K562 (cell line): ENCODE measurements around the gene PTPN14. TPM values are rescaled to one million over a fixed set of nuclear protein-coding genes. Genes with fewer than 3 reads are reported as not detected.

Experiments
- ATAC-seq: fragments of 200-7000 bp; cut with Tn5 transposase; 3 replicates; pipeline ENCODE4 v1.9.1; 2020; ENCODE audit warnings: moderate library complexity
- BruUV-seq: library from RNA; stranded (reverse); fragments of 400-500 nt; replicated peaks from 2 replicates; lab custom pipeline; 2021; lab: Mats Ljungman, UMichigan
- CTCF ChIA-PET: fragments of 300-600 bp; formaldehyde crosslinking; extraction: SDS; loops from one replicate; lab custom pipeline; 2021; ENCODE audit warnings: low intra/inter-chr PET ratio; lab: Yijun Ruan, JAX
- POLR2A ChIA-PET: fragments of 300-600, 350-650 bp; sonication (Branson Sonifier 250); formaldehyde crosslinking; extraction: SDS; loops from one replicate; lab custom pipeline; 2021; ENCODE audit warnings: antibody characterized with exemption, inconsistent platforms; lab: Yijun Ruan, JAX
- DNase-seq, 4 experiments: peaks; one replicate each; pipeline versions ENCODE4 v3.0.0 to v3.0.0-alpha.2; 2011 to 2018; ENCODE audit warnings: low spot score in 3 of 4, mixed read lengths in 3 of 4; ENCODE audit errors: extremely low read depth in 1 of 4
- FAIRE-seq: peaks from 2 replicates; lab custom pipeline; 2011; peaks lifted over from hg19 to GRCh38; lab: Jason Lieb, UNC
- H2AFZ ChIP-seq: 2 replicates; pipeline ENCODE4 v1.6.0; 2011; ENCODE audit warnings: low read depth, low read length, control low read depth, inconsistent platforms
- H3K27ac ChIP-seq: fragments of 200-600 bp; 3 replicates; pipeline ENCODE4 v1.8.0; 2011; ENCODE audit warnings: low read depth, mild to moderate bottlenecking, control low read depth, inconsistent platforms, low read length, moderate library complexity, mixed read lengths; ENCODE audit errors: extremely low read depth
- H3K27me3 ChIP-seq, 2 experiments: fragments of 300-600 bp in 1 of 2; 2 replicates in 1 of 2; 3 replicates in 1 of 2; pipeline versions ENCODE4 v1.6.0 to v1.8.0; 2011; ENCODE audit warnings: inconsistent platforms in 2 of 2, low read length in 2 of 2, mild to moderate bottlenecking in 1 of 2, mixed read lengths in 1 of 2, moderate library complexity in 1 of 2; ENCODE audit not compliant: control insufficient read depth in 2 of 2, insufficient read depth in 2 of 2
- H3K36me3 ChIP-seq: fragments of 300-600 bp; 3 replicates; pipeline ENCODE4 v1.8.0; 2011; ENCODE audit warnings: mild to moderate bottlenecking, low read length, inconsistent platforms; ENCODE audit not compliant: control insufficient read depth, insufficient read depth
- H3K4me1 ChIP-seq, 2 experiments: fragments of 200-600 bp in 1 of 2; replicated peaks in 1 of 2; 2 replicates in 1 of 2; 3 replicates in 1 of 2; pipeline versions ENCODE4 v1.5.1 to v1.8.0; 2011; ENCODE audit warnings: inconsistent platforms in 2 of 2, low read length in 2 of 2, mild to moderate bottlenecking in 1 of 2, mixed read lengths in 1 of 2, moderate library complexity in 1 of 2; ENCODE audit not compliant: control insufficient read depth in 2 of 2, insufficient read depth in 2 of 2
- H3K4me2 ChIP-seq: 2 replicates; pipeline ENCODE4 v1.6.1; 2011; ENCODE audit warnings: low read length, control low read depth, inconsistent platforms, mixed read lengths; ENCODE audit not compliant: insufficient read depth
- H3K4me3 ChIP-seq: fragments of 200-600 bp; sonication (generic), shearing (Covaris generic); 2 replicates; pipeline ENCODE4 v1.5.1; 2016; ENCODE audit warnings: control low read depth, inconsistent platforms
- H3K79me2 ChIP-seq: fragments of 200-600 bp; 3 replicates; pipeline ENCODE4 v1.8.0; 2011; ENCODE audit warnings: low read length, inconsistent platforms; ENCODE audit not compliant: control insufficient read depth, insufficient read depth
- H3K9ac ChIP-seq, 2 experiments: 2 replicates each; pipeline versions ENCODE4 v1.6.0 to v1.6.1; 2011; ENCODE audit warnings: low read depth in 2 of 2, low read length in 2 of 2, control low read depth in 1 of 2, inconsistent platforms in 1 of 2, mild to moderate bottlenecking in 1 of 2, mixed read lengths in 1 of 2; ENCODE audit not compliant: insufficient read depth in 1 of 2
- H3K9me1 ChIP-seq: one replicate; pipeline ENCODE4 v1.6.0; 2011; ENCODE audit warnings: inconsistent platforms, mild to moderate bottlenecking, low read length, moderate library complexity; ENCODE audit not compliant: control insufficient read depth, insufficient read depth
- H3K9me3 ChIP-seq: replicated peaks from 2 replicates; pipeline ENCODE4 v1.5.1; 2011; ENCODE audit warnings: low read depth, low read length, inconsistent platforms; ENCODE audit not compliant: control insufficient read depth, insufficient read depth
- H4K20me1 ChIP-seq: replicated peaks from 2 replicates; pipeline ENCODE4 v1.6.1; 2011; ENCODE audit warnings: low read length, inconsistent platforms, mixed read lengths; ENCODE audit not compliant: control insufficient read depth, insufficient read depth
- GTF2F1 ChIP-seq: IDR thresholded peaks from 2 replicates; pipeline ENCODE4 v1.6.1; 2011; ENCODE audit warnings: low read depth, low read length, improper control_type of control experiment
- KLF1 ChIP-seq: fragments of 450-650 bp; IDR thresholded peaks from 2 replicates; pipeline ENCODE4 v1.6.1; 2016; ENCODE audit warnings: missing genetic modification characterization, missing compliant biosample characterization
- RB1 ChIP-seq: fragments of 450-650 bp; IDR thresholded peaks from 2 replicates; pipeline ENCODE4 v1.6.1; 2017; ENCODE audit warnings: low read depth, mild to moderate bottlenecking
- SIN3A ChIP-seq, 2 experiments: fragments of 150-350 bp in 1 of 2; IDR thresholded peaks; 2 replicates each; pipeline ENCODE4 v1.6.1; 2011 to 2016; ENCODE audit warnings: borderline replicate concordance in 2 of 2, low read depth in 2 of 2, low read length in 2 of 2, mild to moderate bottlenecking in 2 of 2, moderate library complexity in 2 of 2; ENCODE audit not compliant: control insufficient read depth in 1 of 2
- ZBTB34 ChIP-seq: fragments of 250-450 bp; sonication (Bioruptor Pico); IDR thresholded peaks from 2 replicates; pipeline ENCODE4 v1.8.0; 2021; ENCODE audit warnings: mild to moderate bottlenecking, moderate library complexity
- ZNF395 ChIP-seq: fragments of 200-800 bp; sonication (Bioruptor generic); IDR thresholded peaks from 2 replicates; pipeline ENCODE4 v1.6.1; 2017; ENCODE audit warnings: missing genetic modification characterization, missing compliant biosample characterization
- ZNF76 ChIP-seq: fragments of 250-450 bp; sonication (Bioruptor Pico); IDR thresholded peaks from 2 replicates; pipeline ENCODE4 v1.4.0; 2020; ENCODE audit warnings: mild to moderate bottlenecking, moderate library complexity, borderline replicate concordance
- WGBS: fragments of 100-300 bp; shearing (Covaris generic); methylation state at CpG from one replicate; pipeline ENCODE4 v1.1.6; 2016; ENCODE audit warnings: low coverage, mixed read lengths; ENCODE audit not compliant: insufficient coverage; ENCODE audit errors: missing lambda C conversion rate; 5-methylcytosine and 5-hydroxymethylcytosine counted together
- in situ Hi-C: fragments of 300-500 bp; cut with MboI; formaldehyde crosslinking; loops from 4 replicates; pipeline ENCODE4 v1.15.0; 2018; ENCODE audit warnings: inconsistent platforms, mixed read lengths
- intact Hi-C: fragments of 100-400 bp; cut with micrococcal nuclease; formaldehyde crosslinking; loops from 2 replicates; pipeline ENCODE4 v1.14.2; 2022
- polyA plus RNA-seq, 8 experiments: library from polyadenylated mRNA; depleted of rRNA in 4 of 8; stranded (reverse) in 5 of 8; unstranded in 3 of 8; fragments of >200 nt; fragmentation: Nextera tagmentation in 2 of 8; fragmentation: Illumina TruSeq in 1 of 8; extraction: Ambion mirVana in 2 of 8; extraction: Trizol in 1 of 8; gene quantifications; 2 replicates each; pipeline versions ENCODE4 v1.2.1 to v1.2.3, GENCODE V29; 2011 to 2014; ENCODE audit warnings: inconsistent platforms in 1 of 8, missing spikeins in 1 of 8
- total RNA-seq, 7 experiments: library from RNA; depleted of rRNA in 6 of 7; stranded (reverse); fragments of >200 nt in 6 of 7; fragmentation: Illumina TruSeq in 2 of 7; extraction: Trizol in 2 of 7; gene quantifications; 2 replicates each; pipeline versions ENCODE4 v1.2.1 to v1.2.3, GENCODE V29; 2011 to 2021; ENCODE audit warnings: low replicate concordance in 1 of 7

PTPN14 gene
- total and polyA plus RNA-seq, 9 of the 15 experiments (the other 6 are each of a cell fraction or from before 2014, with no cell fraction given): 0.01 to 0.29 (median 0.04) TPM; not detected in 6

GRCh38 chr1:214301526-214301925, 249.9 kb downstream of the PTPN14 start (continued):
- TF ChIP-seq ZNF395 (CRISPR knock-in tag) (no peak), RB1 (no peak), SIN3A (IDR thresholded peaks at IDR 0.05; ENCODE audit: borderline replicate concordance in 2 of 2, control insufficient read depth in 1 of 2, low read depth in 2 of 2, low read length in 2 of 2) (no peak)

GRCh38 chr1:214300149-214300780, 251.1 kb downstream of the PTPN14 start:
- H3K79me2 ChIP-seq: 0 out of 3 replicates have a peak, but pooled peaks cover 2% of the 10 kb centered on the region
- CTCF ChIA-PET: no interaction called here
- POLR2A ChIA-PET: no interaction called here

More at GRCh38 chr1:214300149-214300780, 251.1 kb downstream of the PTPN14 start:
- intact Hi-C loops: no loop called here
- Histone ChIP-seq H2AFZ (no peak overlapping the region), H3K9me1 (no peaks in the 10 kb centered on the region), H4K20me1 (no peaks in the 10 kb centered on the region), H3K36me3 (0 out of 3 replicates have a peak, but pooled peaks cover 2% of the 10 kb centered on the region), H3K4me3 (no peak overlapping the region), H3K27me3 (no peaks in the 10 kb centered on the region), H3K9ac (no peak overlapping the region)
- FAIRE-seq (no peak), DNase-seq (no peak)
- no peak for TF ChIP-seq ZBTB34 (CRISPR knock-in tag)
- TF ChIP-seq GTF2F1: no peak
- no peak for TF ChIP-seq ZNF76 (CRISPR knock-in tag)
- TF ChIP-seq KLF1 (tag): no peak
- TF ChIP-seq, all 486 proteins: peak for 0
- H3K9me3 ChIP-seq: no peaks in the 10 kb centered on the region
- no peak for ATAC-seq
- H3K27ac ChIP-seq: no peak overlapping the region
- in situ Hi-C loops: no loop called here
- H3K4me2 ChIP-seq: no peak overlapping the region
- WGBS: 84% methylated on average over 9 of the region's 9 CpGs
- peaks cover 0 to 3% of the 10 kb centered on the region in 2 experiments; a peak in 1 of 5 replicates for H3K4me1 ChIP-seq
- no TSS peak for BruUV-seq

Other genes starting within 250 kb of the PTPN14 start
- gene CENPF, start 51.6 kb upstream of the PTPN14 start, total RNA-seq (2014; rRNA removed): 76.9 and 91.6 TPM in 2 replicates
- gene CENPF, start 51.6 kb upstream of the PTPN14 start, total RNA-seq (2014; rRNA removed; fragmentation: Illumina TruSeq; extraction: Trizol): 180 and 214 TPM in 2 replicates
- gene CENPF, start 51.6 kb upstream of the PTPN14 start, total RNA-seq (2015; rRNA removed; fragmentation: Illumina TruSeq; extraction: Trizol): 142 and 153 TPM in 2 replicates
- gene CENPF, start 51.6 kb upstream of the PTPN14 start, total RNA-seq (2021): 98.2 and 102 TPM in 2 replicates
- 46.4 and 64.5 TPM in 2 replicates for gene CENPF, start 51.6 kb upstream of the PTPN14 start, polyA plus RNA-seq (2011; rRNA removed)
- gene CENPF, start 51.6 kb upstream of the PTPN14 start, polyA plus RNA-seq (2014; fragmentation: Illumina TruSeq; extraction: Trizol): 118 TPM in 2 replicates
- 10 to 100 TPM; 50.6 to 92.6 TPM for gene CENPF, start 51.6 kb upstream of the PTPN14 start, polyA plus RNA-seq (2014; fragmentation: Nextera tagmentation; extraction: Ambion mirVana)
- gene CENPF, start 51.6 kb upstream of the PTPN14 start, polyA plus RNA-seq (2014; rRNA removed): 54.1 and 98.3 TPM in 2 replicates